ENCODE data around the gene PGRMC2. TPM values are rescaled to one million over a fixed set of nuclear protein-coding genes. Genes with fewer than 3 reads are reported as not detected.

PGRMC2 gene
- total RNA-seq, 1 experiment from 2014 or later: 11.4 TPM

- CTCF ChIA-PET: no interaction called here
- Histone ChIP-seq H3K4me3 (ENCODE audit: low read length) (no peak overlapping the region), H3K4me2 (ENCODE audit: low read length) (no peak overlapping the region), H3K79me2 (ENCODE audit: low read length) (no peaks in the 10 kb centered on the region), H3K9me3 (ENCODE audit: low read length) (no peaks in the 10 kb centered on the region), H3K9ac (ENCODE audit: low read length) (no peak overlapping the region), H3K9me2 (replicated peaks; ENCODE audit: low read length) (no peaks in the 10 kb centered on the region), H4K20me1 (ENCODE audit: low read length) (no peaks in the 10 kb centered on the region), H3K4me1 (ENCODE audit: insufficient read depth, low read length) (peaks cover 15% of the 10 kb centered on the region), H3K27me3 (ENCODE audit: low read length) (no peaks in the 10 kb centered on the region), H2AFZ (ENCODE audit: low read length) (no peak overlapping the region), H3K36me3 (ENCODE audit: low read depth, low read length) (no peaks in the 10 kb centered on the region), H3F3A (ENCODE audit: low read length, unreplicated experiment) (no peaks in the 10 kb centered on the region), H3K27ac (ENCODE audit: low read length) (no peak overlapping the region)
- intact Hi-C loops (cut with micrococcal nuclease): no loop called here
- no TSS peak for BruUV-seq (replicated peaks)
- POLR2A ChIA-PET (ENCODE audit: unreplicated experiment): no interaction called here
- ATAC-seq (no peak), DNase-seq (no peak)
- no peak for TF ChIP-seq CTCF (conservative IDR thresholded peaks at IDR 0.05; ENCODE audit: low read depth, low read length)
- TF ChIP-seq EZH2phosphoT487 (IDR thresholded peaks at IDR 0.05; ENCODE audit: borderline replicate concordance, low read length): no peak
- no peak for TF ChIP-seq EZH2 (IDR thresholded peaks at IDR 0.05; ENCODE audit: low read length, unreplicated experiment)
These were observed 46.6 kb upstream of the PGRMC2 start for GRCh38 chr4:128334256-128334655.

- no peak overlapping the region for H3K4me3 ChIP-seq (ENCODE audit: low read length)
- H3K27ac ChIP-seq (ENCODE audit: low read length): no peak overlapping the region
- ChIA-PET POLR2A (ENCODE audit: unreplicated experiment) (no interaction called here), CTCF (no interaction called here)
- H3K9ac ChIP-seq (ENCODE audit: low read length): no peak overlapping the region
- H3K9me2 ChIP-seq (replicated peaks; ENCODE audit: low read length): no peaks in the 10 kb centered on the region
- TF ChIP-seq EZH2phosphoT487 (IDR thresholded peaks at IDR 0.05; ENCODE audit: borderline replicate concordance, low read length): no peak
- no peak for TF ChIP-seq EZH2 (IDR thresholded peaks at IDR 0.05; ENCODE audit: low read length, unreplicated experiment)
- TF ChIP-seq CTCF (conservative IDR thresholded peaks at IDR 0.05; ENCODE audit: low read depth, low read length): no peak
- H3F3A ChIP-seq (ENCODE audit: low read length, unreplicated experiment): no peaks in the 10 kb centered on the region
- no peaks in the 10 kb centered on the region for H3K9me3 ChIP-seq (ENCODE audit: low read length)
- ATAC-seq (no peak), DNase-seq (no peak)
- no TSS peak for BruUV-seq (replicated peaks)
- H3K79me2 ChIP-seq (ENCODE audit: low read length): no peaks in the 10 kb centered on the region
- H2AFZ ChIP-seq (ENCODE audit: low read length): no peak overlapping the region
- no peaks in the 10 kb centered on the region for H4K20me1 ChIP-seq (ENCODE audit: low read length)
- no peaks in the 10 kb centered on the region for H3K27me3 ChIP-seq (ENCODE audit: low read length)
- no peak overlapping the region for H3K4me2 ChIP-seq (ENCODE audit: low read length)
- peaks cover 7% of the 10 kb centered on the region for H3K4me1 ChIP-seq (ENCODE audit: insufficient read depth, low read length)
- H3K36me3 ChIP-seq (ENCODE audit: low read depth, low read length): no peaks in the 10 kb centered on the region
- intact Hi-C loops (cut with micrococcal nuclease): no loop called here
These were observed 45.9 kb upstream of the PGRMC2 start for GRCh38 chr4:128333309-128334018.

GRCh38 chr4:128332081-128332480 lies 44.5 kb upstream of the PGRMC2 start:
- no TSS peak for BruUV-seq (replicated peaks)
- H3F3A ChIP-seq (ENCODE audit: low read length, unreplicated experiment): no peaks in the 10 kb centered on the region
- no peaks in the 10 kb centered on the region for H3K9me2 ChIP-seq (replicated peaks; ENCODE audit: low read length)
- intact Hi-C loops (cut with micrococcal nuclease): no loop called here
- no peaks in the 10 kb centered on the region for H4K20me1 ChIP-seq (ENCODE audit: low read length)
- no peak overlapping the region for H3K4me3 ChIP-seq (ENCODE audit: low read length)
- H3K36me3 ChIP-seq (ENCODE audit: low read depth, low read length): no peaks in the 10 kb centered on the region
- no peaks in the 10 kb centered on the region for H3K4me1 ChIP-seq (ENCODE audit: insufficient read depth, low read length)
- no peak overlapping the region for H3K27ac ChIP-seq (ENCODE audit: low read length)
- no peaks in the 10 kb centered on the region for H3K27me3 ChIP-seq (ENCODE audit: low read length)
- TF ChIP-seq EZH2 (IDR thresholded peaks at IDR 0.05; ENCODE audit: low read length, unreplicated experiment) (no peak), EZH2phosphoT487 (IDR thresholded peaks at IDR 0.05; ENCODE audit: borderline replicate concordance, low read length) (no peak), CTCF (conservative IDR thresholded peaks at IDR 0.05; ENCODE audit: low read depth, low read length) (no peak)
- H3K9me3 ChIP-seq (ENCODE audit: low read length): no peaks in the 10 kb centered on the region
- DNase-seq: no peak
- no peak overlapping the region for H3K9ac ChIP-seq (ENCODE audit: low read length)
- ChIA-PET CTCF (no interaction called here), POLR2A (ENCODE audit: unreplicated experiment) (no interaction called here)
- ATAC-seq: no peak
- no peak overlapping the region for H3K4me2 ChIP-seq (ENCODE audit: low read length)
- H3K79me2 ChIP-seq (ENCODE audit: low read length): no peaks in the 10 kb centered on the region
- no peak overlapping the region for H2AFZ ChIP-seq (ENCODE audit: low read length)

Measured in PC-3 (cell line).